Activated gamma-delta T cell treated with anti-CD3 and anti-CD28 coated beads, Interleukin-2, amount 50 U/mL, for 16 hours (primary cell): Measurements from ENCODE around the gene TCF7L2.
A peak's percentile ranks its signal among the peaks of the same experiment; 100 is the strongest.

Source experiments
- DNase-seq: peaks from one replicate; pipeline ENCODE4 v3.0.0-alpha.2; 2020; ENCODE audit warnings: low read depth

Gene TCF7L2

GRCh38 chr10:112949875-112950507 lies at the start of gene TCF7L2:
TCF7L2 (plus strand) TSS chr10:112950247; CDS start chr10:112950757, 510 bp downstream.
- peak; percentile 39 for DNase-seq

- DNase-seq: no peak
These were observed 47.3 kb upstream of the TCF7L2 start for GRCh38 chr10:112902730-112903129.

- no peak for DNase-seq
These were observed 46.0 kb upstream of the TCF7L2 start for GRCh38 chr10:112904000-112904399.

GRCh38 chr10:112906945-112907344 lies 43.1 kb upstream of the TCF7L2 start:
- DNase-seq: no peak

GRCh38 chr10:112907893-112908292 lies 42.2 kb upstream of the TCF7L2 start:
- DNase-seq: no peak

GRCh38 chr10:112911206-112911605 lies 38.8 kb upstream of the TCF7L2 start:
- DNase-seq: no peak

GRCh38 chr10:112912410-112912928 lies 37.6 kb upstream of the TCF7L2 start:
- DNase-seq: no peak

GRCh38 chr10:112913255-112913654 lies 36.8 kb upstream of the TCF7L2 start:
- no peak for DNase-seq

GRCh38 chr10:112913661-112914287 lies 36.3 kb upstream of the TCF7L2 start:
- no peak for DNase-seq

- DNase-seq: no peak
These were observed 35.6 kb upstream of the TCF7L2 start for GRCh38 chr10:112914288-112914952.

GRCh38 chr10:112915590-112916572 lies 34.2 kb upstream of the TCF7L2 start:
- DNase-seq: no peak

- no peak for DNase-seq
These were observed 32.4 kb upstream of the TCF7L2 start for GRCh38 chr10:112917681-112918080.

GRCh38 chr10:112918771-112919170 lies 31.3 kb upstream of the TCF7L2 start:
- DNase-seq: no peak

GRCh38 chr10:112919721-112920120 lies 30.3 kb upstream of the TCF7L2 start:
- DNase-seq: no peak

GRCh38 chr10:112926906-112927688 lies 22.9 kb upstream of the TCF7L2 start:
- no peak for DNase-seq

- DNase-seq: no peak
These were observed 22.1 kb upstream of the TCF7L2 start for GRCh38 chr10:112927980-112928379.

GRCh38 chr10:112932658-112933057 lies 17.4 kb upstream of the TCF7L2 start:
- no peak for DNase-seq

- DNase-seq: no peak
These were observed 15.9 kb upstream of the TCF7L2 start for GRCh38 chr10:112934193-112934592.

- no peak for DNase-seq
These were observed 11.1 kb upstream of the TCF7L2 start for GRCh38 chr10:112938808-112939482.

GRCh38 chr10:112945811-112946210 lies 4.2 kb upstream of the TCF7L2 start:
- DNase-seq: no peak

- no peak for DNase-seq
These were observed 3.4 kb upstream of the TCF7L2 start for GRCh38 chr10:112946649-112947048.
